ENCODE results near the gene ZNF573.

Gene ZNF573

GRCh38 chr19:37698216-37698615 is 81.2 kb downstream of the ZNF573 start:
- H3K4me3 ChIP-seq (ENCODE audit: control insufficient read depth, low read depth, low read length): no peak overlapping the region
- TF ChIP-seq, protein P1, sequence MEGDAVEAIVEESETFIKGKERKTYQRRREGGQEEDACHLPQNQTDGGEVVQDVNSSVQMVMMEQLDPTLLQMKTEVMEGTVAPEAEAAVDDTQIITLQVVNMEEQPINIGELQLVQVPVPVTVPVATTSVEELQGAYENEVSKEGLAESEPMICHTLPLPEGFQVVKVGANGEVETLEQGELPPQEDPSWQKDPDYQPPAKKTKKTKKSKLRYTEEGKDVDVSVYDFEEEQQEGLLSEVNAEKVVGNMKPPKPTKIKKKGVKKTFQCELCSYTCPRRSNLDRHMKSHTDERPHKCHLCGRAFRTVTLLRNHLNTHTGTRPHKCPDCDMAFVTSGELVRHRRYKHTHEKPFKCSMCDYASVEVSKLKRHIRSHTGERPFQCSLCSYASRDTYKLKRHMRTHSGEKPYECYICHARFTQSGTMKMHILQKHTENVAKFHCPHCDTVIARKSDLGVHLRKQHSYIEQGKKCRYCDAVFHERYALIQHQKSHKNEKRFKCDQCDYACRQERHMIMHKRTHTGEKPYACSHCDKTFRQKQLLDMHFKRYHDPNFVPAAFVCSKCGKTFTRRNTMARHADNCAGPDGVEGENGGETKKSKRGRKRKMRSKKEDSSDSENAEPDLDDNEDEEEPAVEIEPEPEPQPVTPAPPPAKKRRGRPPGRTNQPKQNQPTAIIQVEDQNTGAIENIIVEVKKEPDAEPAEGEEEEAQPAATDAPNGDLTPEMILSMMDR (IDR thresholded peaks at IDR 0.05; ENCODE audit: control insufficient read depth, insufficient read depth, low read depth, low read length, missing control alignments): no peak
- no peak for DNase-seq (ENCODE audit: low read depth)

- DNase-seq (ENCODE audit: low read depth): no peak
- no peak overlapping the region for H3K4me3 ChIP-seq (ENCODE audit: control insufficient read depth, low read depth, low read length)
- TF ChIP-seq, protein P1 (IDR thresholded peaks at IDR 0.05; ENCODE audit: control insufficient read depth, insufficient read depth, low read depth, low read length, missing control alignments): no peak
Observed at GRCh38 chr19:37695144-37695899, 84.1 kb downstream of the ZNF573 start.

GRCh38 chr19:37692956-37693620 is 86.3 kb downstream of the ZNF573 start:
- TF ChIP-seq, protein P1 (IDR thresholded peaks at IDR 0.05; ENCODE audit: control insufficient read depth, insufficient read depth, low read depth, low read length, missing control alignments): no peak
- no peak for DNase-seq (ENCODE audit: low read depth)
- no peak overlapping the region for H3K4me3 ChIP-seq (ENCODE audit: control insufficient read depth, low read depth, low read length)

DNA sequence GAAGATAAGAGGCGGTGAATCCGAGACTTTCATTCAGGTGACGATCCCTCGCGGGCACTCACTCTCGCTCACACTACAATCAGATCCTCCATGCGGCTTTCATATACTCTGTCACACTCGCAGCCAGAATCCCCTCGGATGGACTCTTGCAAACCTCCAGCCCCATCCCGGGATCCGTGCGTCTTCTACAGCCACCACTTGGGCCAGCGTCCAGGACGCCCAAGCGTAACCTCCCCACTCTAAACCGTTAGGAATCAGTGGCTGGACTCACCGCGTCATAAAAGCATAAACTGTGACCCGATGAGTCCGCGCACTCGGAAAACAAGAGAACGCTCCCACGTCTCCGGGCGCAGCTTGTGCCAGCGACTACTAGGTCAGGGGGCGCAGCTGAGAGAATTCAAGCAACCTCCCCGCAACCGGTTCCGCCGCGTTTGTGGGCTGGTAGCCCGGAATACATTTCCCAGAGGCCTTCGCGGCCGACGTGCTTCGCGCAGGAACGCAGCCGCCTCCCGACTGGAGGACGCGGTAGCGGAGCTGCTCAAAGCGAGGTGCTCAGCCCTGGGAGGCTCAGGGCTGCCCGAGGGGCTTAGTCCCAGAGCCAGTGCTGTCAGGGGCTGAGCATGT is 87.4 kb downstream of the ZNF573 start:
- peak; percentile 28 for DNase-seq (ENCODE audit: low read depth)
- H3K4me3 ChIP-seq (ENCODE audit: control insufficient read depth, low read depth, low read length): peak overlapping the region; percentile 75

More for the DNA sequence above, 87.4 kb downstream of the ZNF573 start:
- TF ChIP-seq, protein P1 (IDR thresholded peaks at IDR 0.05; ENCODE audit: control insufficient read depth, insufficient read depth, low read depth, low read length, missing control alignments): no peak
